HG02938 (cell line): ENCODE data around the gene NXT1.

Experiments
- ATAC-seq: cut with Tn5 transposase; IDR thresholded peaks from one replicate; pipeline ENCODE4 v1.9.1; 2021; ENCODE audit warnings: mild to moderate bottlenecking, moderate library complexity; ENCODE audit not compliant: unreplicated experiment

The NXT1 gene

GRCh38 chr20:23386304-23387117 is 35.9 kb downstream of the NXT1 start:
- no peak for ATAC-seq

DNA sequence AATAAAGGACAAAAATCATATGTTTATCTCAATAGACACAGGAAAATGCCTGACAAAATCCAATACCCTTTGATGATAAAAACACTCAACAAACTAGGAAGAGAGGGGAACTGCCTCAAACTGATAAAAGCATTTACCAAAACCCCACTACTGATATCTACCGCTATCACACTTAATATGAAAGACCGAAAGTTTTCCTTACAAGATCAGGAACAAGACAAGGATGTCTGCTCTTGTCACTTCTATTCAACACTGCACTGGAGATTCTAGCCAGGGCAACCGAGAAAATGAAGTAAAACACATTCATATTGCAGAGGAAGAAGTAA is 36.5 kb downstream of the NXT1 start:
- no peak for ATAC-seq

DNA sequence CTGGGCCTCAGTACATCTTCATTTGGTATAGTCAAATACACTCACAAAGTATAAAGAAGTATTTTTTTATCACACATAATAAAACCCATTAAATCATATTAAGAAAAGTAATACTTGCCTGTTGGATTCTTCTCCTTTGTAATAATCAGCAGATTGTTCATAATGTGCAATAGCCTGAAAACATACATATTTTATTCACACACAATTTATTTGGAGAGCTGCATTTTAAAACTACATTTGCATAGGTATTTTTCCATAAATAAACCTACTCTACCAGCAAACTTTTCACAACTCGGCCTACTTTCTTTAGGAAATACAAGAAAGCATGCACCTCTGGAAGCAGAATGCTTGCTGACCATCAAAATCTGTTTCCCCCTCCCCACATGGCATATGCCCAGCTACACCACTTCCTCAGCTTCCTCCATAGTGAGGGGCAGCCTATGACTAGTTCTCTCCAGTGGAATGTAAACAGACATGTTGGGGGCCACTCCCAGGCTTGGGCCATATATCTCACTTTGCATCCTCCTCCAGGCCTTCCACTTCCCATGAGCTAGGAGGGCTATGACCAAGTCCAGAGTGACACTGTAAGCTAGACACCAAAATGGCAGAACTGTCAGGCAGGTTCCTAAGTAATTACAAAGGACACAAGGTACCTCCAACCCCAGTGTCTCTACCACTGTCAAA is 39.6 kb downstream of the NXT1 start:
- ATAC-seq = no peak

- no peak for ATAC-seq
Measured at GRCh38 chr20:23391707-23392310, 41.2 kb downstream of the NXT1 start.

DNA sequence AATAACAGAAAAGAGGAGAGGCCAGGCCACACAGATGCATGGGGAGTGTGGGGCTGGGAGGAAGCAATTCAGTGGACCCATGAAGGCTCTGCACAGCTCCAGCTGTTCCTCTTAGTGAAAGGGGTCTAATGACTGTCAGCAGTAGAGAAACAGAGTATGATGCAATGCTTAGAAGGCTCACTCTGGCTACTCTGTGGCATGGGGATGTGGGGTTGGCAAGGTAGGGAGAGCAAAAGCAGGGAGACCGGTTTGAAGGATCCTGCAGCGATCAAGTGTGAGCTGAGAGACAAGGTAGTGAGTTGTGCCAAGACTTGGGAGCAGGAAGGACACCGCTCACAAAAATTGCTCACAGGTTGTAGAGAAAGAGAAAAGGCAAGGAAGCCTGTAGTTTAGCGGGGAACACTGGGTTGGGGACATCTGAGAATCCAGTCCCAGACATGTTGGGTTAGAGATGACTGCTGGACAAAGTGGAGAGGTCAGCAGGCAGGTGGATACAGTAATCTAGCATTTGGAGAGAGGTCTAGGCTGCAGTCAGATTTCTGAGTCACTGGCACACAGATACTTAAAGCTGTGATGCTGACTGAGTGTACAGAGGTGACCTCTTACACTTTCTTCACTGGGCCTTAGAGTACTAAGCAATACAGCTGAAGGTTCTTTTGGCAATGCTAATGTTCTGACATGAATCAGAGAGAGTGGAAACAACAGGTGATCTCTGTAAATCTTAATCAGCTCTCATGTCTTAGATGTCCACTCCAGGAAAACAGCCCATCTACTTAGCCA is 43.6 kb downstream of the NXT1 start:
- no peak for ATAC-seq

- no peak for ATAC-seq
Measured at GRCh38 chr20:23396950-23397627, 46.5 kb downstream of the NXT1 start.

DNA sequence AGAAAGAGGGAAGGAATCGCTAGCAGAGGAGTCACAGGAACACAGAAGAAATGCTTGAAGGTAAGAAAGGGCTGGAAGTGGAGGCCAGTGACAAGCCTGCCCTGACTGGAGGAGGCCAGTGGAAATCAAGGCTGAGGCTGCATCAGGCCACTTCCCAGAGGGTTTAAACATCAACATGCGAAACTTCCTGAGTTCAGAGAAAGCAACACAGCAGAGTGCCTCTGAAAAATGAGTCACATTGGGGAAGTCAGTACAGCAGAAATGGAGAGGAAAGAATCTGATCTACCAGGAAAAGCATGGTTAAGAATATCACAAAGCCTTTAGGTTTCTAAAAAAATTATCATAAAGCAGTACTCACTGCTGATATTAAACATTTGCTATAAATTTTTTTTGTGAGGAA is 47.4 kb downstream of the NXT1 start:
- ATAC-seq = no peak

GRCh38 chr20:23399568-23400241 is 49.1 kb downstream of the NXT1 start:
- peak; percentile 72 for ATAC-seq

GRCh38 chr20:23401051-23401450 is 50.5 kb downstream of the NXT1 start:
- no peak for ATAC-seq

- no peak for ATAC-seq
Measured at GRCh38 chr20:23403751-23404150, 53.2 kb downstream of the NXT1 start.

DNA sequence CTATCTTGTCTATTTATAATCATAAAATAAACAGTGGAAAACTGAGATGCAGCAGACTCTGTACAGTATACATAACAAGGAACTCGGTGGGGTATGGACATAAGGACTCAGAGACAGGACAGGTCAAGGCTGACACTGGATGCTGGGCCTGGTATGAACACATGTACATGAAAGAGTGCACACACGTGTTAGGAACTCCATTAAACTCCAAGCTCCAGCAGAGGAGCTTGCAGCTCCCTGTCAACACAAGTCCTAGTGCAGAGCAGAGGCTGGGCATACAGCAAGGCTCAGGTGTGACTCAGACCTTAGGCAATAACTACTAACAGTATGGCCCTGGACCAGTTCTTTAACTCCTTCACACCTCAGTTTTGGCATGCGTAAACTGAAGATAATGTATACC is 53.6 kb downstream of the NXT1 start:
- ATAC-seq = no peak
